ENCODE measurements around the gene MYOG.

DNA sequence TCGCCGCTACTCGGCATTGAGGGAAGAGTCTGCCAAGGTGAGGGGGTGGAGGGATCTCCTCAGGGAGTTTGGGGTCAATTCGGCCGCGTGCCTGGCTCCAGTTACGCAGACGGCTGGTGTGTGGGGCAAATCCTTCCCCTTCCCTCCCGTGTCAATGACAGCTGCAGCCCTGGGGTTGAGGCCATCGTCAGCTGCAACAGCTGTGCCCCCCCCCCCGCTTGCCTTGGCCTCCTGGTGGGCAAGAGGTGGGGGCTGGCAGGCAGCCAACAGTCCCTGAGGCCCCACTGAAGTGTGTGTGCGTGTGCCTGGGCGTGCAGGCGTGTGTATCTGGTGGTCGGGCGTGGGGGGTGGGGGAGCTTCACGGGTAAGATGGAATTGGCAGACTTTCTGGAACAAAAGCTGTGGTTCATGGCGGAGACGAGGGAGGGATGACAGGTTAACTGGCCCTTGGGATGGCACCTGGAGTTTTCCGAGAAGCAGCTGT is 33.9 kb downstream of the MYOG start:
- TF ChIP-seq, protein P1, sequence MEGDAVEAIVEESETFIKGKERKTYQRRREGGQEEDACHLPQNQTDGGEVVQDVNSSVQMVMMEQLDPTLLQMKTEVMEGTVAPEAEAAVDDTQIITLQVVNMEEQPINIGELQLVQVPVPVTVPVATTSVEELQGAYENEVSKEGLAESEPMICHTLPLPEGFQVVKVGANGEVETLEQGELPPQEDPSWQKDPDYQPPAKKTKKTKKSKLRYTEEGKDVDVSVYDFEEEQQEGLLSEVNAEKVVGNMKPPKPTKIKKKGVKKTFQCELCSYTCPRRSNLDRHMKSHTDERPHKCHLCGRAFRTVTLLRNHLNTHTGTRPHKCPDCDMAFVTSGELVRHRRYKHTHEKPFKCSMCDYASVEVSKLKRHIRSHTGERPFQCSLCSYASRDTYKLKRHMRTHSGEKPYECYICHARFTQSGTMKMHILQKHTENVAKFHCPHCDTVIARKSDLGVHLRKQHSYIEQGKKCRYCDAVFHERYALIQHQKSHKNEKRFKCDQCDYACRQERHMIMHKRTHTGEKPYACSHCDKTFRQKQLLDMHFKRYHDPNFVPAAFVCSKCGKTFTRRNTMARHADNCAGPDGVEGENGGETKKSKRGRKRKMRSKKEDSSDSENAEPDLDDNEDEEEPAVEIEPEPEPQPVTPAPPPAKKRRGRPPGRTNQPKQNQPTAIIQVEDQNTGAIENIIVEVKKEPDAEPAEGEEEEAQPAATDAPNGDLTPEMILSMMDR (IDR thresholded peaks at IDR 0.05 in 4 of 5, conservative IDR thresholded peaks at IDR 0.05 in 1 of 5), result no peak
- TF ChIP-seq POLR2A (IDR thresholded peaks at IDR 0.05), result no peak
